Esophagus (tissue), 2 donors: ENCODE measurements around the gene RABL3. TPM values are rescaled to one million over a fixed set of nuclear protein-coding genes. Genes with fewer than 3 reads are reported as not detected.

Experiments
- H3K27ac ChIP-seq, 2 donors: one replicate each; pipeline ENCODE4 v1.5.1; 2013; ENCODE audit warnings: low read depth in 2 of 2, mild to moderate bottlenecking in 2 of 2, inconsistent platforms in 1 of 2, low read length in 1 of 2, moderate library complexity in 1 of 2
- H3K27me3 ChIP-seq, 2 donors: one replicate each; pipeline ENCODE4 v1.6.1; 2013; ENCODE audit warnings: low read length in 2 of 2, control low read depth in 1 of 2, mild to moderate bottlenecking in 1 of 2; ENCODE audit not compliant: insufficient read depth in 2 of 2, control insufficient read depth in 1 of 2
- H3K36me3 ChIP-seq, 2 donors: one replicate each; pipeline ENCODE4 v1.6.1; 2013; ENCODE audit warnings: low read length in 1 of 2; ENCODE audit not compliant: control insufficient read depth in 2 of 2, insufficient read depth in 2 of 2
- H3K4me1 ChIP-seq, 2 donors: one replicate each; pipeline ENCODE4 v1.6.1; 2013; ENCODE audit warnings: low read length in 1 of 2; ENCODE audit not compliant: control insufficient read depth in 2 of 2, insufficient read depth in 2 of 2
- H3K4me3 ChIP-seq, 2 donors: one replicate each; pipeline ENCODE4 v1.5.1; 2013; ENCODE audit warnings: low read length in 2 of 2, mild to moderate bottlenecking in 2 of 2, low read depth in 1 of 2, moderate library complexity in 1 of 2
- H3K9me3 ChIP-seq, 2 donors: one replicate each; pipeline ENCODE4 v1.6.1; 2013; ENCODE audit warnings: mild to moderate bottlenecking in 2 of 2, low read depth in 1 of 2, low read length in 1 of 2, moderate library complexity in 1 of 2; ENCODE audit not compliant: control insufficient read depth in 2 of 2, insufficient read depth in 1 of 2
- WGBS, 2 donors: extraction: QIAGEN DNeasy Blood & Tissue Kit; methylation state at CpG; one replicate each; pipeline ENCODE4 v1.1.7; 2013; 5-methylcytosine and 5-hydroxymethylcytosine counted together
- polyA plus RNA-seq, 2 donors: library from polyadenylated mRNA; stranded (reverse); fragments of 200-250 nt; gene quantifications; one replicate each; pipeline ENCODE4 v1.2.3, GENCODE V29; 2013
- donor health status: healthy with polysubstance abuse.
- donor health status: Bipolar disorder and iron deficiency.

RABL3 gene
- polyA plus RNA-seq, 2 donors: 2.8 to 8.2 TPM

GRCh38 chr3:120693439-120694171, 48.7 kb downstream of the RABL3 start:
- H3K4me1 ChIP-seq: no peaks in the 10 kb centered on the region
- no peak overlapping the region for H3K27ac ChIP-seq
- H3K4me3 ChIP-seq: no peak overlapping the region
- 75 to 98% methylated on average over 1 of the region's 1 CpG for WGBS, 2 donors
- H3K27me3 ChIP-seq: no peaks in the 10 kb centered on the region
- peaks cover 0 to 6% of the 10 kb centered on the region in 2 donors for H3K36me3 ChIP-seq
- H3K9me3 ChIP-seq: no peaks in the 10 kb centered on the region

GRCh38 chr3:120689395-120689794, 52.9 kb downstream of the RABL3 start:
- Histone ChIP-seq H3K9me3 (no peaks in the 10 kb centered on the region), H3K27me3 (no peaks in the 10 kb centered on the region), H3K4me1 (no peaks in the 10 kb centered on the region), H3K27ac (no peak overlapping the region), H3K4me3 (no peak overlapping the region), H3K36me3 (peaks cover 0 to 6% of the 10 kb centered on the region in 2 donors)
- 91% methylated on average over 3 of the region's 3 CpGs for WGBS, 2 donors

DNA sequence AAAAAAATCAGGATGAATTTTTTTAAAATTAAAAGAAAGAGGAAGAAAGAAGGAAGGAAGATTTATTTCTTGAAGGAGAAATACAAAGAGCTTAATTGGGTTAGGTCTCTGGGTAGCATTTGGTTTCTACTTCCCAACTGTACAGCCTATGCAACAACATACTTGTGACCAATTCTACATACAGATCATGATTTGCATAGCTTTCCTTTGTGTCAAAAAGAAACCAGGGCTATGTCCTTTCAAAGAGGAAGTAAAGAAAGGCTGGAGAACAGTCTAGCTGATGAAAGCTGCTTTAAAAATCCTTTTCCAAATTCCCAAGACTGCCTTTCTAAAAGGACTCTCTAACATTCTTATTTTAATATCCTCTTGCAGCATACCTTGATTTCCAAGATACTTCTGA, 54.2 kb downstream of the RABL3 start:
- Histone ChIP-seq H3K9me3 (no peaks in the 10 kb centered on the region), H3K27me3 (no peaks in the 10 kb centered on the region), H3K4me1 (no peaks in the 10 kb centered on the region), H3K36me3 (peaks cover 0 to 6% of the 10 kb centered on the region in 2 donors), H3K27ac (no peak overlapping the region), H3K4me3 (no peak overlapping the region)

DNA sequence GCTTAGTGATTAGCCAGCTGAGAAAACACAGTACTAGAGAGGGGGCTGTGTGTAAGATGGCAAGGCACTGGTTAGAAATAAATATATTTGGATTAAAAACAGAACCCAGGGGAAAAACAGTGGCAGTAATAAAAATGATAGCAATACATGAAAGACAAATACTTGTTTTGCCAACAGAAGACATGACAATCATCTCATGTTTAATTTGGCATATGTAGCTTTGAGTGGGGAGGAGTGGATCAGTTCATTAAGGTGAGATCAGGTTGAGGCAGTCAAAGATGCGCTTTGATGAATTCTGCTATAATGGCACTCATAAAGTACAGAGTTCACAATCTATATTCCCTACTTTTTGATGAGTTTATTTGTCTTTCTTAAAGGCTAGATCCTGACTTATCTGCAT, 56.9 kb downstream of the RABL3 start:
- H3K9me3 ChIP-seq: no peaks in the 10 kb centered on the region
- H3K36me3 ChIP-seq: peaks cover 0 to 4% of the 10 kb centered on the region in 2 donors
- 100% methylated on average over 1 of the region's 1 CpG for WGBS, 2 donors

DNA sequence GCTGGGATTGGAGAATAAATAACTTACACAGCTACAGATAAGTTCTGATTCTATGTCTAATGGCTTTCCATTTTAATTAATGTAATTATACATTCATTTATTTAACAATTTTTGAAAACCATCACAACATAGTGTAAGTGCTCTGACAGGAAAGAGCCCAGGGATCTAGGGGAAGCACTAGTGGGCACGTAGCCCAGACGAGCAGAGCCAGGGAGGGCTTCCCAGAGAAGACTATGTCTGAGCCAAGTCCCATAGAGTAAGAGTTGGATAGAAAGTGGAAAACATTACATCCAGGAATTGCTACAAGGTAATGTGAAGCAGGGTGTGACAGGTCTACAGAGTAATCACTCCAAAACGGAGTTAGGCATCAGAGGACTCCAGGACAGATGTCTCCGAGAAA, 57.4 kb downstream of the RABL3 start:
- H3K4me1 ChIP-seq: no peaks in the 10 kb centered on the region
- 74 to 82% methylated on average over 4 of the region's 4 CpGs for WGBS, 2 donors

More for the DNA sequence above, 56.9 kb downstream of the RABL3 start:
- H3K27me3 ChIP-seq: no peaks in the 10 kb centered on the region
- no peak overlapping the region for H3K27ac ChIP-seq
- H3K4me3 ChIP-seq: no peak overlapping the region
- no peaks in the 10 kb centered on the region for H3K4me1 ChIP-seq

DNA sequence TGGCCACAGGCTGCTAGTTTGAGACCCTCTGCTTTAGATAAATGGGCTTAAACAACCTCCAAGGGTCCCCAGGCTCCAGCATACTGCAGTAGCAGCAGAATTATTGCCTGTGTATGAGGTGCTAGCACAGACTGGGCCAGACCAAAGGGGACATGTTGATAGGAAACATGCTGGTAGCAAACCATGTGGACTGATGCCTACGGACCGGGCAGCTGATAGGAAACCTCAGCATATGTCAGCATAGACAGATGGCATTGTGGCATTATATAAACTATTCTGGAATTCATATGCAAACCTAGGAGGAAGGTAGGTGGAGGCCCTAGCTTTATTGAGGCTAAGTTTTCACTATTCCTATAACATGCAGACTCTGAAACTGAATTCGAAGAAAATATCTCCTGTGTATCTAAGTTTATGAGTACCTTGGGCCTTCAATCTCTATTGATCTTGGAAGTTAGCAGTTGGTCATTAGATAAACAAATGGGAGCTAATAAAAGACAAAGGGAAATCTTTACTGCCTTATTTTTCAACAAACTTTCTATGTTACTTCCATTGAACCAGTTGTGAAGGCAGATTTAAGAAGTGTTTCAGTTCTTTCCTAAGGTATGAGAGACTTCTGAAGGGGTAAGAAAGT, 58.5 kb downstream of the RABL3 start:
- Histone ChIP-seq H3K4me1 (no peaks in the 10 kb centered on the region), H3K27me3 (no peaks in the 10 kb centered on the region), H3K4me3 (no peak overlapping the region), H3K9me3 (no peaks in the 10 kb centered on the region), H3K36me3 (no peaks in the 10 kb centered on the region), H3K27ac (no peak overlapping the region)
- 76 to 92% methylated on average over 3 of the region's 3 CpGs for WGBS, 2 donors

More for the DNA sequence above, 57.4 kb downstream of the RABL3 start:
- H3K36me3 ChIP-seq: peaks cover 0 to 4% of the 10 kb centered on the region in 2 donors
- H3K4me3 ChIP-seq: no peak overlapping the region
- H3K27me3 ChIP-seq: no peaks in the 10 kb centered on the region
- no peaks in the 10 kb centered on the region for H3K9me3 ChIP-seq
- H3K27ac ChIP-seq: no peak overlapping the region

DNA sequence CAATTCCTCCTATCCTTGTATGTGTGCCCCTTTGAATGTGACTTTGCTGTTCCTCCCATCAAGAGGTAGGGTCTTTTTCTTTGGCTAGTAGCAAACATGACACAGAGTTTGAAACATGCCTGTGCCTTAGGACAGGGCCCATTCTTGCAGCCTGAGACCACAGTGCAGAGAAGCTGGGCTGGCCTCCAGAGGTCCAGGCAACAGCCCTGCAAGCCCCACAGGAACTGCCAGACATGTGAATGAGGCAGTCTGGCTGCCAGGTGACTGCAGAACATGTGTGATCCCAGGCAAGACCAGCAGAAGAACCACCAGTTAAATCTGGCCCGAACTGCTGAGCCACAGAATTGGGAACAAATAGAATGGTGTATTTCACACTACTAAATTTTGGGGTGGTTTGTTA, 59.1 kb downstream of the RABL3 start:
- WGBS, 2 donors: 88 to 90% methylated on average over 1 of the region's 1 CpG
- H3K36me3 ChIP-seq: no peaks in the 10 kb centered on the region
- no peaks in the 10 kb centered on the region for H3K27me3 ChIP-seq
- no peak overlapping the region for H3K27ac ChIP-seq
- no peaks in the 10 kb centered on the region for H3K4me1 ChIP-seq
- H3K4me3 ChIP-seq: no peak overlapping the region
- no peaks in the 10 kb centered on the region for H3K9me3 ChIP-seq

DNA sequence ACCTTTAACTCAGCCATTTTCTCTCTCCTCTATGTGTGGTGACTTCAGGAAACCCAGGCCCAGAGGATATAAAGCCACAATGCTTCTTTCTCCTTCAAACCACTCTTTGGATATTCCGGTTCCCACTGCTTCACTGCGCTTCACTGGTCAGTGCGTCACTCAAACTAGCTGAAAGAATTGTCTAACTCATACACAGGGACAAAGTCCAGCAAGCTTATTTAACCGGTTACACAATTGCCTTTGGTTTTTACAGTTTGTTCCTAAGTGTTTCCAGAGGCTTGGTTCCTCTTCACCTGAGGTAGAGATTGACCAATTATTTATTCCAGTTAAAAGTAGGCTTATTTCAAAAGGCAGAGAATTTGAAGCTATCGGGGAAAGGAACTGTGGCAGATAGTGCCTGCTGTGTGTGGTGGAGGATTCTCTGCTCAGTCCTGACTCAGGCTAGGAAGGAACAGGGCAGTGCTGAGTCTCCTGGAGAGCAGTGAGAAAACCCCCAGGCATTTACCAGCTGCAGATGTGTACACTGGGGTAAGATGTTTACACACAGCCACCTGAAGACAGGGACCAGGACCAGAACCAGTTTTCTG, 60.1 kb downstream of the RABL3 start, which contains the start of gene HGD:
Gene HGD, minus strand, starts transcription at position 145 of the 587 bp plus-strand sequence. Its CDS starts 128 bp downstream, at position 17.
- Histone ChIP-seq H3K4me3 (no peak within 1 kb of the TSS), H3K36me3 (no peaks in the 10 kb centered on the region), H3K27ac (no peak within 1 kb of the TSS), H3K9me3 (no peaks in the 10 kb centered on the region), H3K4me1 (no peaks in the 10 kb centered on the region), H3K27me3 (no peaks in the 10 kb centered on the region)
- 69 to 95% methylated on average over 5 of the region's 5 CpGs for WGBS, 2 donors

DNA sequence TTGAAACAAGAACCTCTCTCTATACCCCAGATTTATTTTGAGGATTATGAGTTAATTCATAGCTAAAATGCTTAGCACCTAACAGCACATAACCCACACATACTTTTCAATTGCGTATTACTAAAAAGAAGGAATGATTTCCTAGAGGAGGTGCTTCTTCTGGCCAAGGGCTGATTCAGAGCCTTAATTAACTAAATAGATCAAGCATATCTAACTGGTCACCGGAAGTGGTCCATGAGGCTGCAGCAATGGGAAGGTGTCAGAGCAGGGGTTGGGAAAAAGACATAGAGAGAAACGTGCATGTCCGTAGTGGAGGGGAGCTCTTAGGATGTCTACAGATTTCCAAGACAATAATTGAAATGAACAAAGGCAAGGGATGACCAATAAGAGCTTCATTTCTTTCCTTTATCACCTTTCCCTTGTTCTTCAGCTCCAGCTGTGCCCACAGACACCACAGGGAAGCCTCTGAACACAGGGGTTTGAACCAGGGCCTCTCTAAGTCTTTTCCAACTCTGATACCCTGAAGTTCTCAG, 60.7 kb downstream of the RABL3 start:
- no peaks in the 10 kb centered on the region for H3K9me3 ChIP-seq
- H3K4me1 ChIP-seq: no peaks in the 10 kb centered on the region
- H3K4me3 ChIP-seq: no peak overlapping the region
- no peaks in the 10 kb centered on the region for H3K27me3 ChIP-seq
- no peak overlapping the region for H3K27ac ChIP-seq
- no peaks in the 10 kb centered on the region for H3K36me3 ChIP-seq
- WGBS, 2 donors: 83 to 96% methylated on average over 4 of the region's 4 CpGs
